Body of pancreas (tissue), 4 donors: ENCODE measurements around the gene SRXN1.

Experiments used
- CTCF ChIP-seq, 7 experiments: fragments of 450-650 bp in 4 of 7; fragments of 200-600 bp in 3 of 7; sonication (generic) in 3 of 7; IDR thresholded peaks; one replicate each; pipeline ENCODE4 v1.5.1; 2016 to 2019; ENCODE audit warnings: antibody characterized with exemption in 7 of 7
- POLR2A ChIP-seq, 3 donors: fragments of 450-650 bp; IDR thresholded peaks; one replicate each; pipeline ENCODE4 v1.6.1; 2016; ENCODE audit warnings: antibody characterized with exemption in 3 of 3, mild to moderate bottlenecking in 2 of 3

GRCh38 chr20:611047-611842 lies 41.8 kb downstream of the SRXN1 start:
- TF ChIP-seq CTCF (IDR thresholded peaks at IDR 0.05) (no peak), POLR2A (IDR thresholded peaks at IDR 0.05) (no peak)
